HL-60/S4 treated with phorbol 12-myristate 13-acetate at 8.2 ng/mL for 4 days and 3 days (cell line): ENCODE measurements around the gene RAB11B.
"Not testable (repeated sequence)": the region's sequence is repeated elsewhere in the genome, so short reads cannot be mapped to it uniquely, and the experiment has no call there.

Experiments
- in situ Hi-C: fragments of 300-500 bp; cut with MboI; formaldehyde crosslinking; loops from 2 replicates; pipeline ENCODE4 v1.15.0; 2022; ENCODE audit warnings: low sequenced_read_pairs

The RAB11B gene

DNA sequence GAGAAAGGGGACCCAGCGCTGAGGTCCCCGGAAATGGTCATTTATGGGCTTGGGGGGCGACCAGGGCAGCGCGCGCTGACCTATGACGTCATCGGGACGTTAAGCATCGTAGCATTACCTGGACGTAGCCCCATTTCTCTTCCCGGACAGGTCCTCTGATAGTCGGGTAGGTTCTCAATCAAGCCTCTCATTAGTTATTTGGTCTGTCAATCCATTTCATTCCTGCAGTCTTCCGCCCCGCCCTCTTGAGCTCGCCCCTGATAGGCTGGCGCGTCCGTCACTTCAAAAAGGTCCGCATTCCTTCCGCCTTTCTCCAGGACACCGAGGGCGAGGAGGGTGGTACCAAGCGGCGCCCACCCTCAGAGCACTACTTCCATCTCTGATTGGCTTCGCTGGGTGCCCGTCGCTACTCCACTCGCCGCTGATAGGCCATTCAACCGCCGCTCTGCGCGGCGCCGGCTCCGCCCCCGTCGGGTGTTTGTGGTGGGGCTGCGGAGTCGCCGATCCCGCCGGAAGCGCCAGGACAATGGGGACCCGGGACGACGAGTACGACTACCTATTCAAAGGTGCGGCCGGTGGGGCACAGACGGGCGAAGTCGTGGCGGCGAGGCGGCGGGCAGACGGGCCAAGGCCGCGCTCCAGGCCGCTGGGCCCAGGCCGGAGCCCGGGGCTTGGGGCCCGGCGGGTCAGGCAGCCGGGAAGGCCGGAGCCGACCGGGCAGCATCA, at the start of gene RAB11B:
RAB11B (plus strand) TSS at position 470 of the 726 bp plus-strand sequence; CDS start at position 527, 57 bp downstream.
- in situ Hi-C loops = no loop called here

DNA sequence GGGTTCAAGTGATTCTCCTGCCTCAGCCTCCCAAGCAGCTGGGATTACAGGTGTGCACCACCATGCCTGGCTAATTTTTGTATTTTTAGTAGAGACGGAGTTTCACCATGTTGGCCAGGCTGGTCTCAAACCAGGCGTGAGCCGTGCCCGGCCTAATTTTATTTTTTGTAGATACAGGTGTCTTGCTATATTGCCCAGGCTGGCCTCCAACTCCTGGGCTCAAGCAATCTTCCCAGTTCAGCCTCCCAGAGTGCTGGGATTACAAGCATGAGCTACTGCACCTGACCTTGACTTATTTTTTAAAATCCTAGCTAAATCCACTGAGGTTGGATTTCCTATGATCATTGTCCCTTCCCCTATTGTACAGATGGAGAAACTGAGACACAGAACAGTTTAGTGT, 48.7 kb upstream of the RAB11B start:
- in situ Hi-C loops = not testable (repeated sequence)

GRCh38 chr19:8342316-8342683, 47.9 kb upstream of the RAB11B start:
- in situ Hi-C loops = no loop called here

- in situ Hi-C loops = no loop called here
Observed at GRCh38 chr19:8342684-8343482, 47.3 kb upstream of the RAB11B start, which contains the start of gene KANK3. Gene KANK3 (minus strand): TSS chr19:8343262. CDS start chr19:8337828, 5,434 bp downstream.

- in situ Hi-C loops = no loop called here
Observed at GRCh38 chr19:8343483-8343844, 46.7 kb upstream of the RAB11B start.

- in situ Hi-C loops = not testable (repeated sequence)
Observed at GRCh38 chr19:8349629-8350372, 40.4 kb upstream of the RAB11B start.

DNA sequence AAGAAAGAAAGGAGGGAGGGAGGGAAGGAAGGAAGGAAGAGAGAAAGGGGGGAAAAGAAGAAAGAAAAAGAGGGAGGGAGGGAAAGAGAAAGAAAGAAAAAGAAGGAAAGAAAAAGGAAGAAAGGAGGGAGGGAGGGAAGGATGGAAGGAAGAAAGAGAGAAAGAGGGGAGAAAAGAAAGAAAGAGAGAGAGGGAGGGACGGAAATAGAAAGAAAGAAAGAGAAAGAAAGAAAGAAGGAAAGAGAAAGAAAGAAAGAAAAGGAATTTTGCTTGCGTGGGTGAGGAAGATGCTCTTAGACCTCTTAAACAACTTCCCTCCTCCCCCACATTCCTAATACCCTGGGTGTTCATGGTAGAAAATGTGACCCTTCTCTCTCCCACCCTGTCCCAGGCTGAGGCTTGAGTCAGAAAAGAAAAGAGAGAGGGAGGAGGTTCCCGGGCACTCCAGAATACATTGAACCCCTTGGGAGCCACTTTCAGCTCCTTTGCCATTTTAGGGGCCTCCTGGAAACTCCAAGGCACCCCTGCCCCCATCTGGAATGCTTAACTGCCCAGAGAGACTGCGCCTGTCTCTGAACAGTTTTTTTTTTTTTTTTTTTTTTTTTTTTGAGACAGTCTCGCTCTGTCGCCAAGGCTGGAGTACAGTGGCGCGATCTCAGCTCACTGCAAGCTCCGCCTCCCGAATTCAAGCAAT, 37.9 kb upstream of the RAB11B start:
- in situ Hi-C loops = no loop called here

GRCh38 chr19:8352845-8353244, 37.3 kb upstream of the RAB11B start:
- in situ Hi-C loops = not testable (repeated sequence)

DNA sequence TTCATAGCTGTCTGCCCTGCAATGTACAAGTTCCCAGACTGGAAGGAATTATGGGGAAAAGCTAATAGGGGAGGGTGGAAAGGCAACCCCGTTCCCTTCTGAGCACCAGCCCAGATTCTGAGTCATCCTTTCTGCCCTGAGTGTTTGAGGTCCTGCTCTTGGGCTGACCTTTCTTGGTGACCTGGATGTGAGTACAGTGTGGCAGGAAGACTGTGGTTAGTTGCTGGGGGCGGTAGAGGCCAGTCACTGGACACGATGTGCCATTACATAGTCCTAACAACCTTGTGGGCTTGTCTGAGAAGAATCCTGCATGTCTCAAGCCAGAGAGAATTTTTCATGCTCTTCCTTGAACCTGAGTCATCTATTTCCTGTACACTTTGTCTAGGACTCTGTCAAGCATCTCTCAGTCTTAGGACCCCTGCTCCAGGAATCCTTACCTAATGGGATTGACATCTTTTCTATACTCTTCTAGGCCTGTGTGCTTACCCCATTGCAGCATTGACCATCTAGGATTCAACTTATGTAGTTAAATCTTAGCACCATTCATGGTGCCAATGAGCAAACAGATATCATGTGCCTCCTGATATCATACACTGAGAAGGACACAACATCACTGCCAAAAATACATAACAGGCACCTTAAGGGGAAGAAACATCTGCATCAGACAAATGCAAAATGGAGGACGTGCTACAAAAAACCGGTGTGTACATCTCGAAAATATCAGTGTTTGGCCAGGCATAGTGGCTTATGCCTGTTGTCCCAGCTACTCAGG, 34.3 kb upstream of the RAB11B start:
- in situ Hi-C loops = no loop called here

GRCh38 chr19:8357007-8357521, 33.1 kb upstream of the RAB11B start:
- in situ Hi-C loops = no loop called here

DNA sequence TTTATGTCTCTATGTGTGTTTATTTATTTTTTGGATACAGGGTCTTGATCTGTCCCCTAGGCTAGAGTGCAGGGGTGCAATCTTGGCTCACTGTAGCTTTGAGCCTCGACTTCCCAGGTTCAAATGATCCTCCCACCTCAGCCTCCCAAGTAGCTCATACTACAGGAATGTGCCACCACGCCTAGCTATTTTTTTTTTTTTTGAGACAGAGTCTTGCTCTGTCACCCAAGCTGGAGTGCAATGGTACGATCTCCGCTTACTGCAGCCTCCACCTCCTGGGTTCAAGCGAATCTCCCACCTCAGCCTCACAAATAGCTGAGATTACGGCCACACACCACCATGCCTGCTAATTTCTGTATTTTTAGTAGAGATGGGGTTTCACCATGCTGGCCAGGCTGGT, 31.2 kb upstream of the RAB11B start:
- in situ Hi-C loops = no loop called here

- in situ Hi-C loops = no loop called here
Observed at GRCh38 chr19:8360196-8360595, 30.0 kb upstream of the RAB11B start.

GRCh38 chr19:8361921-8362793, 28.0 kb upstream of the RAB11B start:
- in situ Hi-C loops = no loop called here

- in situ Hi-C loops = no loop called here
Observed at GRCh38 chr19:8363803-8364771, 26.1 kb upstream of the RAB11B start, which contains the start of gene ANGPTL4. Gene ANGPTL4 (plus strand): TSS chr19:8364155. CDS start chr19:8364322, 167 bp downstream.

GRCh38 chr19:8366121-8366581, 24.0 kb upstream of the RAB11B start:
- in situ Hi-C loops = no loop called here

- in situ Hi-C loops = no loop called here
Observed at GRCh38 chr19:8366961-8367326, 23.2 kb upstream of the RAB11B start.

DNA sequence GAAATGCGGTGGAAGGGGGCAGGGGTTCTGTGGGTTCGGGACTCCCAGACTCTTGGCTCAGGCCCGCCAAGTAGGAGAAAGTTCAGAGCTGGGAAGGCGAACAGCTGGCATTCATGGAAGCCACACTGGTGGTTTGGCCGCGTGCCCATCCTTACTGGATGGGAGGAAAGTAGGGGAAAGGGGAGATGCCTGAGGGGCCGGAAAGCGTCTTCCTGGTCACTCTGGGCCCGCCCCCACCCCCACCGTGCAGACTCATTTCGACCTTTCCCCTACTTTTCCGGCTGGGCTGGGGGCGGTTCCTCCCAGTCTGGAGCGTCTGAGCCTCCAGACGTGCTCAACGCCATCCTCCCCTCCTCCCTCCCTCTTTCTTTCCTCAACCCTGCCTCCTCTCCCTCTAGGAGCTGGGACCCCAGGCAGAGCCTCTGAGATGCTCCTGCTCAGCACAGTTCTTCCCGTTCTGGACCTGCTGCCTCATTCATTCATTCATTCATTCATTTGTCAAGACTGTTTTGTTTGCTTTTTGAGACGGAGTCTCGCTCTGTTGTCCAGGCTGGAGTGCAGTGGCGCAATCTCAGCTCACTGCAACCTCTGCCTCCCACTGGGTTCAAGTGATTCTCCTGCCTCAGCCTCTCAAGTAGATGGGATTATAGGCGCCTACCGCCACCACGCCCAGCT, 22.7 kb upstream of the RAB11B start:
- in situ Hi-C loops = no loop called here
